GM12878 (cell line): ENCODE results near the gene FYB1. TPM values are rescaled to one million over a fixed set of nuclear protein-coding genes. Genes with fewer than 3 reads are reported as not detected.

Experiments
- ATAC-seq: fragments of 200-7000 bp; cut with Tn5 transposase; 3 replicates; pipeline ENCODE4 v1.9.1; 2020; ENCODE audit warnings: mild to moderate bottlenecking, moderate library complexity
- BruUV-seq: library from RNA; stranded (reverse); fragments of 400-500 nt; replicated peaks from 2 replicates; lab custom pipeline; 2021; lab: Mats Ljungman, UMichigan
- CTCF ChIA-PET: fragments of 300-600 bp; sonication (Branson Sonifier 250); formaldehyde crosslinking; extraction: SDS; loops from one replicate; lab custom pipeline; 2021; ENCODE audit warnings: inconsistent platforms; lab: Yijun Ruan, JAX
- POLR2A ChIA-PET: fragments of 350-600 bp; formaldehyde crosslinking; extraction: SDS; loops from one replicate; lab custom pipeline; 2021; ENCODE audit warnings: inconsistent platforms; lab: Charles Lee
- RAD21 ChIA-PET: fragments of 300-600 bp; sonication (Branson Sonifier 250); formaldehyde crosslinking; loops from one replicate; lab custom pipeline; 2023; ENCODE audit warnings: antibody characterized with exemption; ENCODE audit not compliant: unreplicated experiment; lab: Charles Lee
- SMC1A ChIA-PET: fragments of 300-600 bp; sonication (Branson Sonifier 250); formaldehyde crosslinking; loops from one replicate; lab custom pipeline; 2023; ENCODE audit not compliant: unreplicated experiment, uncharacterized antibody; lab: Charles Lee
- DNase-seq: peaks from one replicate; pipeline ENCODE4 v3.0.0-alpha.2; 2011; ENCODE audit warnings: low read depth, low spot score
- FAIRE-seq: peaks from 3 replicates; lab custom pipeline; 2011; peaks lifted over from hg19 to GRCh38; lab: Jason Lieb, UNC
- H2AFZ ChIP-seq: 2 replicates; pipeline ENCODE4 v1.6.0; 2011; ENCODE audit warnings: low read depth, low read length, control low read depth; ENCODE audit not compliant: control insufficient read depth
- H3K27ac ChIP-seq: 2 replicates; pipeline ENCODE4 v1.5.1; 2011; ENCODE audit warnings: control low read depth; ENCODE audit not compliant: control insufficient read depth, insufficient read depth
- H3K27me3 ChIP-seq, 2 experiments: replicated peaks in 1 of 2; 2 replicates each; pipeline versions ENCODE4 v1.6.0 to v1.6.1; 2011; ENCODE audit warnings: low read length in 1 of 2; ENCODE audit not compliant: control insufficient read depth in 2 of 2, insufficient read depth in 2 of 2
- H3K36me3 ChIP-seq, 2 experiments: 2 replicates each; pipeline ENCODE4 v1.5.1; 2011; ENCODE audit warnings: low read length in 1 of 2; ENCODE audit not compliant: control insufficient read depth in 2 of 2, insufficient read depth in 2 of 2
- H3K4me1 ChIP-seq: 2 replicates; pipeline ENCODE4 v1.6.1; 2011; ENCODE audit warnings: mild to moderate bottlenecking, low read length, moderate library complexity, mixed read lengths; ENCODE audit not compliant: control insufficient read depth, insufficient read depth
- H3K4me2 ChIP-seq: 2 replicates; pipeline ENCODE4 v1.6.0; 2011; ENCODE audit warnings: control low read depth; ENCODE audit not compliant: control insufficient read depth, insufficient read depth
- H3K4me3 ChIP-seq: fragments of 200-600 bp; sonication (generic); 2 replicates; pipeline ENCODE4 v1.5.1; 2016
- H3K79me2 ChIP-seq: 2 replicates; pipeline ENCODE4 v1.6.0; 2011; ENCODE audit warnings: low read length; ENCODE audit not compliant: control insufficient read depth, insufficient read depth
- H3K9ac ChIP-seq: 2 replicates; pipeline ENCODE4 v1.8.0; 2011; ENCODE audit warnings: low read length, control low read depth, mixed read lengths; ENCODE audit not compliant: control insufficient read depth, insufficient read depth
- H3K9me3 ChIP-seq: replicated peaks from 3 replicates; pipeline ENCODE4 v1.5.1; 2011; ENCODE audit warnings: mild to moderate bottlenecking, low read length; ENCODE audit not compliant: control insufficient read depth, insufficient read depth
- H4K20me1 ChIP-seq: 2 replicates; pipeline ENCODE4 v1.6.0; 2011; ENCODE audit not compliant: control insufficient read depth, insufficient read depth
- CBFB ChIP-seq: IDR thresholded peaks from 2 replicates; pipeline ENCODE4 v1.6.1; 2016; ENCODE audit warnings: antibody characterized with exemption, low read depth
- EGR1 ChIP-seq, 2 experiments: IDR thresholded peaks; 1 replicate in 1 of 2; 2 replicates in 1 of 2; pipeline ENCODE4 v1.6.1; 2011 to 2012; ENCODE audit warnings: low read depth in 2 of 2, low read length in 2 of 2, borderline replicate concordance in 1 of 2, mild to moderate bottlenecking in 1 of 2, moderate library complexity in 1 of 2
- EP300 ChIP-seq, 2 experiments: fragments of 150-350 bp in 1 of 2; IDR thresholded peaks; 2 replicates each; pipeline ENCODE4 v1.6.1; 2011 to 2012; ENCODE audit warnings: low read depth in 2 of 2, low read length in 2 of 2, borderline replicate concordance in 1 of 2, improper control_type of control experiment in 1 of 2, inconsistent platforms in 1 of 2; ENCODE audit not compliant: control insufficient read depth in 1 of 2
- LARP7 ChIP-seq: fragments of 450-650 bp; IDR thresholded peaks from 2 replicates; pipeline ENCODE4 v1.6.1; 2017; ENCODE audit warnings: mild to moderate bottlenecking
- MEF2A ChIP-seq: IDR thresholded peaks from 2 replicates; pipeline ENCODE4 v1.6.1; 2011; ENCODE audit warnings: low read depth, mild to moderate bottlenecking, low read length, moderate library complexity; ENCODE audit not compliant: insufficient read depth
- NBN ChIP-seq: fragments of 450-650 bp; IDR thresholded peaks from 2 replicates; pipeline ENCODE4 v1.6.1; 2016
- NR2C2 ChIP-seq: IDR thresholded peaks from 2 replicates; pipeline ENCODE4 v1.6.1; 2011; ENCODE audit warnings: borderline replicate concordance, low read depth; ENCODE audit not compliant: control insufficient read depth, insufficient read length
- PKNOX1 ChIP-seq: fragments of 450-650 bp; IDR thresholded peaks from 2 replicates; pipeline ENCODE4 v1.6.1; 2016; ENCODE audit warnings: mild to moderate bottlenecking
- PML ChIP-seq: IDR thresholded peaks from 2 replicates; pipeline ENCODE4 v1.6.1; 2012; ENCODE audit warnings: low read length, inconsistent platforms
- RBBP5 ChIP-seq: fragments of 200-600 bp; sonication (generic); conservative IDR thresholded peaks from 2 replicates; pipeline ENCODE4 v1.6.1; 2016
- RCOR1 ChIP-seq: conservative IDR thresholded peaks from 2 replicates; pipeline ENCODE4 v1.6.1; 2012; ENCODE audit warnings: low read depth, low read length, improper control_type of control experiment
- SRF ChIP-seq, 2 experiments: IDR thresholded peaks; 2 replicates each; pipeline ENCODE4 v1.6.1; 2011; ENCODE audit warnings: low read depth in 2 of 2, low read length in 2 of 2, mild to moderate bottlenecking in 1 of 2, moderate library complexity in 1 of 2
- STAT3 ChIP-seq: IDR thresholded peaks from 2 replicates; pipeline ENCODE4 v1.6.1; 2011; ENCODE audit warnings: low read depth, low read length, improper control_type of control experiment
- SUPT20H ChIP-seq: IDR thresholded peaks from 2 replicates; pipeline ENCODE4 v1.6.1; 2011; ENCODE audit warnings: low read depth, mild to moderate bottlenecking, low read length, moderate library complexity, borderline replicate concordance; ENCODE audit not compliant: control insufficient read depth
- YBX1 ChIP-seq: fragments of 450-650 bp; IDR thresholded peaks from 2 replicates; pipeline ENCODE4 v1.6.1; 2016; ENCODE audit warnings: antibody characterized with exemption
- WGBS: methylation state at CpG from one replicate; pipeline ENCODE4 v1.1.6; 2016; ENCODE audit warnings: low lambda C conversion rate; ENCODE audit not compliant: insufficient replicate concordance, insufficient coverage; ENCODE audit errors: missing lambda C conversion rate; 5-methylcytosine and 5-hydroxymethylcytosine counted together
- in situ Hi-C: fragments of 300-500 bp; cut with MboI; formaldehyde crosslinking; loops from 9 replicates; pipeline ENCODE4 v1.14.3; 2018; ENCODE audit warnings: mixed read lengths
- intact Hi-C: fragments of 100-400 bp; cut with micrococcal nuclease; formaldehyde crosslinking; loops from one replicate; pipeline ENCODE4 v1.14.2; 2022; ENCODE audit not compliant: unreplicated experiment
- polyA plus RNA-seq, 11 experiments: library from polyadenylated mRNA; depleted of rRNA in 4 of 11; unstranded in 6 of 11; stranded (reverse) in 5 of 11; fragments of >200 nt; fragmentation: Nextera tagmentation in 4 of 11; fragmentation: Illumina TruSeq in 1 of 11; extraction: Ambion mirVana in 4 of 11; extraction: Trizol in 1 of 11; gene quantifications; 1 replicate in 1 of 11; 2 replicates in 10 of 11; pipeline versions ENCODE4 v1.2.1 to v1.2.3, GENCODE V29; 2011 to 2016; ENCODE audit warnings: inconsistent platforms in 2 of 11, missing spikeins in 2 of 11, low read depth in 1 of 11
- total RNA-seq, 4 experiments: library from RNA; depleted of rRNA in 3 of 4; stranded (reverse); fragments of >200 nt in 3 of 4; fragmentation: Illumina TruSeq in 1 of 4; extraction: Trizol in 1 of 4; gene quantifications; 2 replicates each; pipeline versions ENCODE4 v1.2.1 to v1.2.3, GENCODE V29; 2013 to 2021
- TF ChIP-seq, protein P1 (sequence below): fragments of 450-650 bp; formaldehyde crosslinking; IDR thresholded peaks from 2 replicates; pipeline ENCODE4 v1.5.0; 2022; ENCODE audit warnings: mild to moderate bottlenecking, missing genetic modification characterization

FYB1 gene
- total and polyA plus RNA-seq, 10 of the 15 experiments (the other 5 are each of a cell fraction or from before 2014, with no cell fraction given), result 0.06 to 4.3 (median 0.25) TPM; not detected in 2

- no peak overlapping the region for H3K4me3 ChIP-seq
- H3K9me3 ChIP-seq, result no peaks in the 10 kb centered on the region
- no TSS peak for BruUV-seq
- TF ChIP-seq CBFB (no peak), LARP7 (no peak), PML (no peak), STAT3 (no peak), PKNOX1 (no peak), NBN (no peak), NR2C2 (no peak), EP300 (IDR thresholded peaks at IDR 0.05; ENCODE audit: borderline replicate concordance in 1 of 2, control insufficient read depth in 1 of 2, low read depth in 2 of 2, low read length in 2 of 2) (no peak), RBBP5 (no peak), SRF (IDR thresholded peaks at IDR 0.05; ENCODE audit: low read depth in 2 of 2, low read length in 2 of 2) (no peak), MEF2A (no peak), RCOR1 (no peak), YBX1 (no peak), EGR1 (IDR thresholded peaks at IDR 0.05; ENCODE audit: borderline replicate concordance in 1 of 2, low read depth in 2 of 2, low read length in 2 of 2) (no peak), SUPT20H (no peak)
- TF ChIP-seq, protein P1, sequence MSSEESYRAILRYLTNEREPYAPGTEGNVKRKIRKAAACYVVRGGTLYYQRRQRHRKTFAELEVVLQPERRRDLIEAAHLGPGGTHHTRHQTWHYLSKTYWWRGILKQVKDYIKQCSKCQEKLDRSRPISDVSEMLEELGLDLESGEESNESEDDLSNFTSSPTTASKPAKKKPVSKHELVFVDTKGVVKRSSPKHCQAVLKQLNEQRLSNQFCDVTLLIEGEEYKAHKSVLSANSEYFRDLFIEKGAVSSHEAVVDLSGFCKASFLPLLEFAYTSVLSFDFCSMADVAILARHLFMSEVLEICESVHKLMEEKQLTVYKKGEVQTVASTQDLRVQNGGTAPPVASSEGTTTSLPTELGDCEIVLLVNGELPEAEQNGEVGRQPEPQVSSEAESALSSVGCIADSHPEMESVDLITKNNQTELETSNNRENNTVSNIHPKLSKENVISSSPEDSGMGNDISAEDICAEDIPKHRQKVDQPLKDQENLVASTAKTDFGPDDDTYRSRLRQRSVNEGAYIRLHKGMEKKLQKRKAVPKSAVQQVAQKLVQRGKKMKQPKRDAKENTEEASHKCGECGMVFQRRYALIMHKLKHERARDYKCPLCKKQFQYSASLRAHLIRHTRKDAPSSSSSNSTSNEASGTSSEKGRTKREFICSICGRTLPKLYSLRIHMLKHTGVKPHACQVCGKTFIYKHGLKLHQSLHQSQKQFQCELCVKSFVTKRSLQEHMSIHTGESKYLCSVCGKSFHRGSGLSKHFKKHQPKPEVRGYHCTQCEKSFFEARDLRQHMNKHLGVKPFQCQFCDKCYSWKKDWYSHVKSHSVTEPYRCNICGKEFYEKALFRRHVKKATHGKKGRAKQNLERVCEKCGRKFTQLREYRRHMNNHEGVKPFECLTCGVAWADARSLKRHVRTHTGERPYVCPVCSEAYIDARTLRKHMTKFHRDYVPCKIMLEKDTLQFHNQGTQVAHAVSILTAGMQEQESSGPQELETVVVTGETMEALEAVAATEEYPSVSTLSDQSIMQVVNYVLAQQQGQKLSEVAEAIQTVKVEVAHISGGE (CRISPR knock-in tag), result no peak
- TF ChIP-seq, all 136 proteins: peak for 0
- Histone ChIP-seq H3K27ac (no peak overlapping the region), H3K79me2 (no peaks in the 10 kb centered on the region), H3K4me1 (no peaks in the 10 kb centered on the region), H3K36me3 (no peaks in the 10 kb centered on the region), H3K4me2 (no peak overlapping the region), H3K9ac (no peak overlapping the region), H3K27me3 (no peaks in the 10 kb centered on the region), H4K20me1 (no peaks in the 10 kb centered on the region), H2AFZ (no peak overlapping the region)
- CTCF ChIA-PET, result interaction anchor here (0.9 to 1.5 kb wide), 4 partner anchors 11 to 211 kb away, joined by 3 to 4 read pairs (median 4); no protein-coding TSS in a partner anchor
- POLR2A ChIA-PET, result interaction anchor here (1.0 kb wide), 1 partner anchor 23 kb away, joined by 3 read pairs; no protein-coding TSS in a partner anchor
- SMC1A ChIA-PET, result interaction anchor here (1.5 to 2.1 kb wide), 3 partner anchors 13 to 35 kb away, joined by 4 to 6 read pairs (median 4); no protein-coding TSS in a partner anchor
- ATAC-seq (peak; percentile 56), FAIRE-seq (no peak), DNase-seq (no peak)
- in situ Hi-C loops, result no loop called here
- intact Hi-C loops, result no loop called here
- RAD21 ChIA-PET, result interaction anchor here (1.0 to 1.3 kb wide), 2 partner anchors 12 to 83 kb away, joined by 3 read pairs; no protein-coding TSS in a partner anchor
- WGBS, result 38% methylated on average over 7 of the region's 7 CpGs
Measured at GRCh38 chr5:39164529-39165402, 54.6 kb downstream of the FYB1 start.
